ENCODE measurements around the gene SBNO2. TPM values are rescaled to one million over a fixed set of nuclear protein-coding genes. Genes with fewer than 3 reads are reported as not detected.

The SBNO2 gene
- total and polyA plus RNA-seq, 4 donors: 45.6 to 155 (median 95.9) TPM

GRCh38 chr19:1125601-1126467, 48.2 kb downstream of the SBNO2 start:
- H3K27ac ChIP-seq (ENCODE audit: low read depth in 1 of 2, low read length in 1 of 2): no peak overlapping the region
- H3K9me3 ChIP-seq (ENCODE audit: control insufficient read depth in 4 of 4, insufficient read depth in 3 of 4, low read length in 3 of 4): no peaks in the 10 kb centered on the region
- no peak for TF ChIP-seq CTCF (IDR thresholded peaks at IDR 0.05; ENCODE audit: control extremely low read depth, extremely low read depth)
- peaks cover 2 to 74% (median 25%) of the 10 kb centered on the region in 4 donors for H3K36me3 ChIP-seq (ENCODE audit: control insufficient read depth in 4 of 4, insufficient read depth in 4 of 4, low read length in 4 of 4)
- H3K27me3 ChIP-seq (ENCODE audit: control insufficient read depth in 3 of 3, insufficient read depth in 3 of 3, low read length in 2 of 3): no peaks in the 10 kb centered on the region
- no peak overlapping the region for H3K9ac ChIP-seq (ENCODE audit: insufficient read depth in 1 of 2, low read length in 2 of 2)
- H3K4me1 ChIP-seq (ENCODE audit: control insufficient read depth in 5 of 5, insufficient read depth in 5 of 5, low read length in 5 of 5): peaks cover 0 to 9% (median 0%) of the 10 kb centered on the region in 5 donors
- DNase-seq: no peak
- no peak for ATAC-seq (ENCODE audit: insufficient read depth, low FRiP score)
- WGBS, 2 donors: 86 to 89% methylated on average over 33 of the region's 33 CpGs
- no peak overlapping the region for H3K4me3 ChIP-seq

GRCh38 chr19:1123885-1124677, 50.0 kb downstream of the SBNO2 start:
- 93 to 94% methylated on average over 20 to 23 of the region's 23 CpGs for WGBS, 2 donors
- no peak for TF ChIP-seq CTCF (IDR thresholded peaks at IDR 0.05; ENCODE audit: control extremely low read depth, extremely low read depth)
- Histone ChIP-seq H3K27ac (ENCODE audit: low read depth in 1 of 2, low read length in 1 of 2) (no peak overlapping the region), H3K9me3 (ENCODE audit: control insufficient read depth in 4 of 4, insufficient read depth in 3 of 4, low read length in 3 of 4) (no peaks in the 10 kb centered on the region), H3K27me3 (ENCODE audit: control insufficient read depth in 3 of 3, insufficient read depth in 3 of 3, low read length in 2 of 3) (no peaks in the 10 kb centered on the region), H3K36me3 (ENCODE audit: control insufficient read depth in 4 of 4, insufficient read depth in 4 of 4, low read length in 4 of 4) (peaks cover 2 to 83% (median 27%) of the 10 kb centered on the region in 4 donors), H3K4me3 (no peak overlapping the region), H3K9ac (ENCODE audit: insufficient read depth in 1 of 2, low read length in 2 of 2) (no peak overlapping the region), H3K4me1 (ENCODE audit: control insufficient read depth in 5 of 5, insufficient read depth in 5 of 5, low read length in 5 of 5) (peaks cover 0 to 3% (median 0%) of the 10 kb centered on the region in 5 donors)
- DNase-seq (no peak), ATAC-seq (ENCODE audit: insufficient read depth, low FRiP score) (no peak)

DNA sequence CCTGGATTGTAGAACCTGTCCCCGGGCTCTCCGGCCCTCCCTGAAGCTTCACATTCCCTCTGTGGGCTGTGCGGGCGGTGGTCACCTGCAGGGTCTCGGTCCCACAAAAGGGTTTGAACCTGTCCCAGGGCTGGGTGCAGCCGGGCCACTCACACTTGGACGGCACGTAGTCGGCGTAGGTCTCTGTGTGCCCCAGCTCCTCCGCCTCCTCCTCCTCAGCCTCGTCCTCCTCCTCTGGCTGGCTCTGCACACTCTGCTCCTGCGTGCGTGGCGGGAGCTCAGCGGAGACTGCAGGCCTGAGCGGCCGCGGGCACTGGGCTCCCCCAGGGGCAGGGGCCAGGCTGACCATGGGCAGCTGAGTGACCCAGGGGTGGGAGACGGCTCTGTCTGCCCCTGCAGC, 50.7 kb downstream of the SBNO2 start:
- no peak overlapping the region for H3K4me3 ChIP-seq
- peaks cover 0 to 3% (median 0%) of the 10 kb centered on the region in 5 donors for H3K4me1 ChIP-seq (ENCODE audit: control insufficient read depth in 5 of 5, insufficient read depth in 5 of 5, low read length in 5 of 5)
- 98 to 100% methylated on average over 20 of the region's 20 CpGs for WGBS, 2 donors
- no peak for TF ChIP-seq CTCF (IDR thresholded peaks at IDR 0.05; ENCODE audit: control extremely low read depth, extremely low read depth)
- no peak overlapping the region for H3K27ac ChIP-seq (ENCODE audit: low read depth in 1 of 2, low read length in 1 of 2)
- DNase-seq (no peak), ATAC-seq (ENCODE audit: insufficient read depth, low FRiP score) (no peak)
- peaks cover 4 to 90% (median 27%) of the 10 kb centered on the region in 4 donors for H3K36me3 ChIP-seq (ENCODE audit: control insufficient read depth in 4 of 4, insufficient read depth in 4 of 4, low read length in 4 of 4)
- no peak overlapping the region for H3K9ac ChIP-seq (ENCODE audit: insufficient read depth in 1 of 2, low read length in 2 of 2)
- H3K27me3 ChIP-seq (ENCODE audit: control insufficient read depth in 3 of 3, insufficient read depth in 3 of 3, low read length in 2 of 3): no peaks in the 10 kb centered on the region
- H3K9me3 ChIP-seq (ENCODE audit: control insufficient read depth in 4 of 4, insufficient read depth in 3 of 4, low read length in 3 of 4): no peaks in the 10 kb centered on the region
